Retinal pigment epithelial cell (primary cell): ENCODE measurements around the gene SURF2.
"Not testable (repeated sequence)": the region's sequence is repeated elsewhere in the genome, so short reads cannot be mapped to it uniquely, and the experiment has no call there.

Source experiments
- DNase-seq: peaks from one replicate; pipeline ENCODE4 v3.0.0-alpha.2; 2010; ENCODE audit warnings: low read depth
- H3K4me3 ChIP-seq: 2 replicates; pipeline ENCODE4 v1.5.1; 2011; ENCODE audit warnings: mild to moderate bottlenecking, low read length, control low read depth, moderate library complexity
- TF ChIP-seq, protein P1 (sequence below): conservative IDR thresholded peaks from 2 replicates; pipeline ENCODE4 v1.5.1; 2011; ENCODE audit warnings: low read depth, low read length, control low read depth, inconsistent platforms

The SURF2 gene

DNA sequence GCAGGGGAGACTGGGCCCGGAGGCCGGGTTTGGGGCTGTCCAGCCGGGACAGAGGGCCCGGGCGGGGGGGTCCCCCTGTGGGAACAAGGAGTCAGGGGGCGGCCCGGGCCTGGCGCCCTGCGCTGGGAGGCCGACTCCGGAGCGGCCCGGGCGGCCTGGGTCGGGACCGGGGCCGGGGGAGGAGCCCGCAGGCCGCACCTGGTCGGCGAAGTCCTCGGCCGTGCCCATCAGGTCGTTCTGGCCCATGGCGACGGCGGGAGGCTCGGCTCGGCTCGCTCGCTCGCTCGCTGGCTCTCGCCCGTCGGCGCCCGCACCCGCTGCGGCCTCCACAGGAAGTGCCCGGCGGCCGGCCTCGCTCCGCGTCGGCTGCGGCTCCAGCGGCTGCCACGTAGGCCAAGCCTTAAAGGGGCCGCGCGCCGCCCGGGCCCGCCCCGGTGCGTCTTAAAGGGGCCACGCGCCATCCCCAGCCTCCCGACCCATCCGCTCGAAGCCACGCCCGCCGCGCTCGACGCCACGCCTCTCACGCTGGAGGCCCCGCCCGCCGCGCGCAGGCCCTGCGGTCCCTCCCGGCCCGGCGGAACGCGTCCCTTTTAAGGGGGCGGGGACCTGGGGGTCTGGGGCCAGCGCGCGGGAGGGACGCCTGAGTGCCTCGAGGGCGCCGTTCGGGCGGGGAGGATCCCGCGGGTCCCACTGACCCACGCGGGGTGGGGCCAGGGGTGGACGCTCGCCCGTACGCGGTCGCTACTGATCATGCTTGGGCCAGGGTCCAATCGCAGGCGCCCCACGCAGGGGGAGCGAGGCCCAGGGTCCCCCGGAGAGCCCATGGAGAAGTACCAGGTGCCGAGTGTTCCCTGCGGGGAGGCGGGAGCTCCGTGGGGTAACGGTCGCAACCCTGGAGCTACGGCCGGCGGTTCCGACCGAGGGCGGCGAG, 19.6 kb downstream of the SURF2 start, which contains the start of the genes STKLD1 and SURF4:
STKLD1 (plus strand) TSS at position 643 of the 931 bp plus-strand sequence; CDS start at position 751, 108 bp downstream.
SURF4 (minus strand) TSS at position 337 of the 931 bp plus-strand sequence; CDS start at position 246, 91 bp downstream.
- H3K4me3 ChIP-seq: peak within 1 kb of the TSS; percentile 98
- TF ChIP-seq, protein P1, sequence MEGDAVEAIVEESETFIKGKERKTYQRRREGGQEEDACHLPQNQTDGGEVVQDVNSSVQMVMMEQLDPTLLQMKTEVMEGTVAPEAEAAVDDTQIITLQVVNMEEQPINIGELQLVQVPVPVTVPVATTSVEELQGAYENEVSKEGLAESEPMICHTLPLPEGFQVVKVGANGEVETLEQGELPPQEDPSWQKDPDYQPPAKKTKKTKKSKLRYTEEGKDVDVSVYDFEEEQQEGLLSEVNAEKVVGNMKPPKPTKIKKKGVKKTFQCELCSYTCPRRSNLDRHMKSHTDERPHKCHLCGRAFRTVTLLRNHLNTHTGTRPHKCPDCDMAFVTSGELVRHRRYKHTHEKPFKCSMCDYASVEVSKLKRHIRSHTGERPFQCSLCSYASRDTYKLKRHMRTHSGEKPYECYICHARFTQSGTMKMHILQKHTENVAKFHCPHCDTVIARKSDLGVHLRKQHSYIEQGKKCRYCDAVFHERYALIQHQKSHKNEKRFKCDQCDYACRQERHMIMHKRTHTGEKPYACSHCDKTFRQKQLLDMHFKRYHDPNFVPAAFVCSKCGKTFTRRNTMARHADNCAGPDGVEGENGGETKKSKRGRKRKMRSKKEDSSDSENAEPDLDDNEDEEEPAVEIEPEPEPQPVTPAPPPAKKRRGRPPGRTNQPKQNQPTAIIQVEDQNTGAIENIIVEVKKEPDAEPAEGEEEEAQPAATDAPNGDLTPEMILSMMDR: no peak
- peak; percentile 83 for DNase-seq

DNA sequence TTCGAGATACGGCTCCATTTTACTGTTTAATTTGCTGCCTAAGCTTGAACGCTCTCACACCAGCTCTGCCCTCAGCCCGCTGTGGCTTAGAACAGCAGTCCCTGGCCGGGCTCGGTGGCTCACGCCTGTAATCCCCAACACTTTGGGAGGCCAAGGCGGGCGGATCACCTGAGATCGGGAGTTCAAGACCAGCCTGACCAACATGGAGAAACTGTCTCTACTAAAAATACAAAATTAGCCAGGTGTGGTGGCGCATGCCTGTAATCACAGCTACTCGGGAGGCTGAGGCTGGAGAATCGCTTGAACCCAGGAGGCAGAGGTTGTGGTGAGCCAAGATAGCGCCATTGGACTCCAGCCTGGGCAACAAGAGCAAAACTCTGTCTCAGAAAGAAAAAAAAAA, 20.9 kb downstream of the SURF2 start:
- H3K4me3 ChIP-seq, DNase-seq: not testable (repeated sequence)

- TF ChIP-seq, protein P1: no peak
- no peak for DNase-seq
- H3K4me3 ChIP-seq: no peak overlapping the region
Observed at GRCh38 chr9:133377721-133378216, 21.4 kb downstream of the SURF2 start.

DNA sequence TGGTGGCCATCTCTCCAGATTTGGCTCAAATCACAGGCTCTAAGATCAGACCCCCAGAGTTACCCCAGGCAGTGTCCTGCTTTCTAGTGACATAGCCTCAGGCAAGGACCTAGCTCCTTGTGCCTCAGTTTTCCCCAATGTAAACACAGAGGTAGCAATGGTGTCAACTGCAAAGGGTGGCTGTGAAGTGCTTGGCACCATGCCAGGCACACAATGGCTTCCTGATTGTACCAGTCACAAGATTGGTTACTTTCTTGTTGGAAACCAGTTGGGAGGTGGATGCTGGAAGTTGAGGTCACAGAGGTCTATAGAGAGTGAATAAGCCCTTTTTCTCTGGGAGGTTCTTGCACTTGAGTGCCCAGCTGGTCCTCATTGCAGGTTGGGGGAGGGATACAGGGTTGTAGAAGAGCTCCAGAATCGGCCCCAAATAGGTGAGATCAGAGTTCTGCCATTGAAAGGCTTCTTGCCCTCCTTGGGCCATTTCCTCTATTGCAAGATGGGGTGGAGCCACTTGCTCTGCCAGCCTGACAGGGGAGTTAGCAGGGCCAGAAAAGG, 22.1 kb downstream of the SURF2 start:
- DNase-seq: no peak
- no peak overlapping the region for H3K4me3 ChIP-seq
- TF ChIP-seq, protein P1: no peak

DNA sequence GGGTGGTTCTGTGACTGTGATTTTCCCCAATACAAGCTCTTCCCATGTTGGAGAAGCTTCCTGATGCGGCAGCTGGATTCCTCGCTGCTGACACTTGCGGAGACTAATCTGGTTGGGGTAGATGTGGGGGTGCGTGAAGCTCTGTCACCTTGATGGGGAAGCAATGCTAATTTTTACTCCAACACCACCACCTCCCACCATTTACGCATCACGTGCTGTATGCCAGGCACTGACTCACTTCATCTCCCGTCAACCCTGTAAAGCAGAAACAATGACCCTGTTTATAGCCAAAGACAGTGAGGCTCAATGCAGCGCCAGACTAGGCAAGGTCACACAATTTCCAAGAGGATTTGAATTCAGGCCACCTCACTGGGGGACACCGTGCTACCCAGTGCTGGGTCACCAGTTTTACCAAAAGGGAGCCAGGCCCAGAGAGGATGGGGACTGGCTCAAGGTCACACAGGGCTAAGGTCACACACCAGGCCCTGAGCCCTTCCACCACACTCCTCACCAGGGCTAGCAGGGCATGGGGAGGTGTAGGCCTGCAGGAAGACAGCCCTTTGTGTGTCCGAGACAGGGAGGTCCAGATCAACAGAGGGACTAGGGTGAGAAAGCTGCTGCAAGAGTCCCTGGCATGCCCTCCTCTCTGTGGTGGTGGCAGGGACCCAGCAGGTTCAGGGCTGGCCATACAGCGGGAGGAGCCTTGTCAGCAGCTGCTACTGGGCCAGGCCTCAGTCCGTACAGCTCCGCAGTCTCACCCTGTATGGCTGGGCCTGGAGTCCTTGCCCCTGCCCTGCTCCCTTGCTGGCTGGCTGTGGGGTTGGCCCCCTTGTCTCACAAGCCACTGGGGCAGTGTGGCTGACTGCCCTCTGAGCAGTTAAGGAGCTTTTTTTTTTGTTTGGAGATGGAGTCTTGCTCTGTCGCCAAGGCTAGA, 23.1 kb downstream of the SURF2 start:
- TF ChIP-seq, protein P1: no peak
- DNase-seq: no peak

DNA sequence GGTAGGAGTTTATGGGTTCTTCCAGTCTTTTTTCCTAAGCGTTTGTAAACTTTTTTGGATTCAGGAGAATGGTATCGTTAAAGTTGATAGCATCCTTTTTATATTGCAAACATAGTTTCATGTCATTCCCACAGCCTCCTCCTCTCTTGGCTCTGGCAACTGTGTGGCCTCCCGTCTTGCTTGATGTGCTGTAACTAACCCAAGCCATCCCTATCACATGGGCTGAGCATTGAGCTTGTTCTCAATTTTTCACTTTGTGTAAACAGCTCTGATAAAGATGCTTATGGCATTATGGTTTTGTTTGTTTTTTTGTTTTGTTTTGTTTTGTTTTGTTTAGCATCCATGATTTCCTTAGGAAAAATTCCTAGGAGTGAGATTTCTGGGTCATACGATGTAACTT, 24.4 kb downstream of the SURF2 start:
- H3K4me3 ChIP-seq: no peak overlapping the region
- TF ChIP-seq, protein P1: no peak
- DNase-seq: no peak

More for the DNA sequence above, 23.1 kb downstream of the SURF2 start:
- no peak overlapping the region for H3K4me3 ChIP-seq
